Gastroesophageal sphincter (tissue), 3 donors: ENCODE measurements around the gene RALA.

ENCODE experiments used
- POLR2A ChIP-seq, 2 donors: fragments of 450-650 bp; IDR thresholded peaks; one replicate each; pipeline ENCODE4 v1.6.1; 2017; ENCODE audit warnings: antibody characterized with exemption in 2 of 2, mild to moderate bottlenecking in 2 of 2, moderate library complexity in 1 of 2
- POLR2AphosphoS5 ChIP-seq: sonication (generic); formaldehyde crosslinking; IDR thresholded peaks from one replicate; pipeline ENCODE4 v1.6.1; 2017; ENCODE audit warnings: antibody characterized with exemption
- TF ChIP-seq, protein P1 (sequence below), 4 experiments: fragments of 200-600 bp in 2 of 4; fragments of 450-650 bp in 2 of 4; sonication (generic) in 1 of 4; IDR thresholded peaks; one replicate each; pipeline ENCODE4 v1.5.1; 2017 to 2019; ENCODE audit warnings: antibody characterized with exemption in 4 of 4, mild to moderate bottlenecking in 2 of 4, moderate library complexity in 2 of 4

DNA sequence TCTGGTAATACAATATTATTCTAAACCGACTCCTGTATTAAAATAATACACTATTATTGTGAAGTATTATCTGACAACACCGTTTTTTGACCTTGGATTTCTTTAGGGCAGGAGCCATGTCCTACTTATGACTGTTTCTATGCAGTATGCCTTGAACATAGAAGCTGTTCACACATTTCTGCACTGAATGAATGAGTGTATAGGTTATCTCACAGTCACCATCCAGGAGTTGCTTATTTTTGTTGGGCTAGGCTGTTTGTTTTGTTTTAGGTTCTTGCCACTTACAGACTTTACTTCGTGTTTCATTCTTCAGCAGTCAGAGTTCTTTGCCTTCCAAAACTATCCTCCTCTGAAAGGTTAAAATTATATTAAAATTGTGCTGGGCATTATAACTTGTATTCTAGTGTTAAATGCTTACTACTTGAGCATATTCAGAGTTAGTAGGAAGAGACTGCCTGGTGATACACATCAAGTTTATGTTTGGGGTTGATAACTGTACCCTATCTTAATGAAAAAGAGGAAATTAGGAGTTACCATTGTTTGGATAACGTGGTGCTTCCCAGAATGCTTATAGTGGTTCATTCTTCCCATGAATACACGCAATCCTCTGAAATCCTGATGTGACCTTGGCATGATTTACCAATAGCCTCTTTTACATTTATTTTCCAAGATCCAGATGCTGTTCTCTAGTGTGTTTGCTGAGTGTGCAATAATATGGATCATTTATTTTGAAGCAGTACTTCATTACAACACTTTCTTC lies 1.7 kb downstream of the RALA start:
- TF ChIP-seq POLR2AphosphoS5 (no peak), POLR2A (IDR thresholded peaks at IDR 0.05) (no peak)
- TF ChIP-seq, protein P1, sequence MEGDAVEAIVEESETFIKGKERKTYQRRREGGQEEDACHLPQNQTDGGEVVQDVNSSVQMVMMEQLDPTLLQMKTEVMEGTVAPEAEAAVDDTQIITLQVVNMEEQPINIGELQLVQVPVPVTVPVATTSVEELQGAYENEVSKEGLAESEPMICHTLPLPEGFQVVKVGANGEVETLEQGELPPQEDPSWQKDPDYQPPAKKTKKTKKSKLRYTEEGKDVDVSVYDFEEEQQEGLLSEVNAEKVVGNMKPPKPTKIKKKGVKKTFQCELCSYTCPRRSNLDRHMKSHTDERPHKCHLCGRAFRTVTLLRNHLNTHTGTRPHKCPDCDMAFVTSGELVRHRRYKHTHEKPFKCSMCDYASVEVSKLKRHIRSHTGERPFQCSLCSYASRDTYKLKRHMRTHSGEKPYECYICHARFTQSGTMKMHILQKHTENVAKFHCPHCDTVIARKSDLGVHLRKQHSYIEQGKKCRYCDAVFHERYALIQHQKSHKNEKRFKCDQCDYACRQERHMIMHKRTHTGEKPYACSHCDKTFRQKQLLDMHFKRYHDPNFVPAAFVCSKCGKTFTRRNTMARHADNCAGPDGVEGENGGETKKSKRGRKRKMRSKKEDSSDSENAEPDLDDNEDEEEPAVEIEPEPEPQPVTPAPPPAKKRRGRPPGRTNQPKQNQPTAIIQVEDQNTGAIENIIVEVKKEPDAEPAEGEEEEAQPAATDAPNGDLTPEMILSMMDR (IDR thresholded peaks at IDR 0.05): no peak
